ENCODE data around the gene ABL2. TPM values are rescaled to one million over a fixed set of nuclear protein-coding genes. Genes with fewer than 3 reads are reported as not detected.

Gene ABL2
- total RNA-seq, 1 experiment from 2014 or later = 38.3 TPM

GRCh38 chr1:179077396-179077795 lies 152.1 kb downstream of the ABL2 start:
- DNase-seq (ENCODE audit: low read depth, low spot score) (no peak), ATAC-seq (no peak)
- intact Hi-C loops (cut with micrococcal nuclease; ENCODE audit: unreplicated experiment) (no loop called here), in situ Hi-C loops (cut with HindIII; ENCODE audit: low pct_unique_long_range_greater_than_20kb, low sequenced_read_pairs) (no loop called here)
- Histone ChIP-seq H3K9me3 (ENCODE audit: control insufficient read depth, insufficient read depth, low read depth, low read length) (no peaks in the 10 kb centered on the region), H3K4me3 (ENCODE audit: low read depth in 2 of 2, low read length in 2 of 2) (no peak overlapping the region), H3K27me3 (ENCODE audit: control insufficient read depth, insufficient read depth, low read length) (no peaks in the 10 kb centered on the region), H3K36me3 (ENCODE audit: control insufficient read depth, insufficient read depth, low read length) (peaks cover 3% of the 10 kb centered on the region; the same call in 1 of the 2 replicates), H3K27ac (ENCODE audit: low read length) (no peak overlapping the region), H3K4me1 (ENCODE audit: control insufficient read depth, insufficient read depth, low read length) (0 out of 2 replicates have a peak, but pooled peaks cover 5% of the 10 kb centered on the region)
- no TSS peak for BruUV-seq (replicated peaks)
- TF ChIP-seq CTCF (IDR thresholded peaks at IDR 0.05) (no peak), SIN3A (IDR thresholded peaks at IDR 0.05; ENCODE audit: borderline replicate concordance, insufficient read depth, low read depth, low read length) (no peak), TCF7L2 (IDR thresholded peaks at IDR 0.05; ENCODE audit: low read depth, low read length) (no peak), POLR2AphosphoS5 (IDR thresholded peaks at IDR 0.05; ENCODE audit: low read depth, low read length) (no peak), REST (IDR thresholded peaks at IDR 0.05; ENCODE audit: insufficient read depth in 1 of 2, low read depth in 2 of 2, low read length in 1 of 2) (no peak)
- ChIA-PET CTCF (no interaction called here), POLR2A (no interaction called here)

GRCh38 chr1:179066471-179066870 lies 163.0 kb downstream of the ABL2 start:
- no peak for ATAC-seq
- no peaks in the 10 kb centered on the region for H3K9me3 ChIP-seq (ENCODE audit: control insufficient read depth, insufficient read depth, low read depth, low read length)
- in situ Hi-C loops (cut with HindIII; ENCODE audit: low pct_unique_long_range_greater_than_20kb, low sequenced_read_pairs) = no loop called here
- H3K27ac ChIP-seq (ENCODE audit: low read length) = no peak overlapping the region
- TF ChIP-seq SIN3A (IDR thresholded peaks at IDR 0.05; ENCODE audit: borderline replicate concordance, insufficient read depth, low read depth, low read length) (no peak), TCF7L2 (IDR thresholded peaks at IDR 0.05; ENCODE audit: low read depth, low read length) (no peak), REST (IDR thresholded peaks at IDR 0.05; ENCODE audit: insufficient read depth in 1 of 2, low read depth in 2 of 2, low read length in 1 of 2) (no peak), POLR2AphosphoS5 (IDR thresholded peaks at IDR 0.05; ENCODE audit: low read depth, low read length) (no peak), CTCF (IDR thresholded peaks at IDR 0.05) (no peak)
- H3K4me1 ChIP-seq (ENCODE audit: control insufficient read depth, insufficient read depth, low read length) = no peaks in the 10 kb centered on the region
- no peaks in the 10 kb centered on the region for H3K36me3 ChIP-seq (ENCODE audit: control insufficient read depth, insufficient read depth, low read length)
- intact Hi-C loops (cut with micrococcal nuclease; ENCODE audit: unreplicated experiment) = no loop called here
- BruUV-seq (replicated peaks) = no TSS peak
- ChIA-PET POLR2A (no interaction called here), CTCF (no interaction called here)
- no peaks in the 10 kb centered on the region for H3K27me3 ChIP-seq (ENCODE audit: control insufficient read depth, insufficient read depth, low read length)
- no peak for DNase-seq (ENCODE audit: low read depth, low spot score)
- no peak overlapping the region for H3K4me3 ChIP-seq (ENCODE audit: low read depth in 2 of 2, low read length in 2 of 2)

All from Panc1 (cell line).